Fibroblast of the aortic adventitia (primary cell): ENCODE measurements around the gene LCLAT1. TPM values are rescaled to one million over a fixed set of nuclear protein-coding genes. Genes with fewer than 3 reads are reported as not detected.

Experiments
- DNase-seq: peaks from one replicate; pipeline ENCODE4 v3.0.0-alpha.2; 2010; ENCODE audit warnings: low read depth
- H3K4me3 ChIP-seq: 2 replicates; pipeline ENCODE4 v1.5.1; 2011; ENCODE audit warnings: low read depth, mild to moderate bottlenecking, control low read depth, low read length, moderate library complexity
- CTCF ChIP-seq: IDR thresholded peaks from 2 replicates; pipeline ENCODE4 v1.5.1; 2011; ENCODE audit warnings: mild to moderate bottlenecking, low read length, control low read depth, inconsistent platforms; ENCODE audit not compliant: insufficient read depth
- total RNA-seq: library from RNA; depleted of rRNA; stranded (reverse); fragments of >200 nt; gene quantifications from 2 replicates; pipeline ENCODE4 v1.2.3, GENCODE V29; 2012; ENCODE audit warnings: low replicate concordance

The LCLAT1 gene
- total RNA-seq, 1 donor: 21.5 TPM

- no peak overlapping the region for H3K4me3 ChIP-seq
- no peak for DNase-seq
Observed at GRCh38 chr2:30684516-30684915, 237.5 kb downstream of the LCLAT1 start.

GRCh38 chr2:30684996-30685395 lies 237.9 kb downstream of the LCLAT1 start:
- H3K4me3 ChIP-seq: no peak overlapping the region
- TF ChIP-seq CTCF: no peak
- no peak for DNase-seq

More at GRCh38 chr2:30684516-30684915, 237.5 kb downstream of the LCLAT1 start:
- no peak for TF ChIP-seq CTCF

- no peak for TF ChIP-seq CTCF
- H3K4me3 ChIP-seq: no peak overlapping the region
- DNase-seq: no peak
Observed at GRCh38 chr2:30686000-30686399, 239.0 kb downstream of the LCLAT1 start.

GRCh38 chr2:30686669-30687068 lies 239.6 kb downstream of the LCLAT1 start:
- no peak for TF ChIP-seq CTCF
- no peak overlapping the region for H3K4me3 ChIP-seq
- no peak for DNase-seq

GRCh38 chr2:30688956-30689401 lies 241.9 kb downstream of the LCLAT1 start:
- no peak for DNase-seq
- no peak overlapping the region for H3K4me3 ChIP-seq

GRCh38 chr2:30689496-30690125 lies 242.6 kb downstream of the LCLAT1 start:
- DNase-seq: no peak
- no peak for TF ChIP-seq CTCF
- H3K4me3 ChIP-seq: no peak overlapping the region

More at GRCh38 chr2:30688956-30689401, 241.9 kb downstream of the LCLAT1 start:
- TF ChIP-seq CTCF: no peak

- TF ChIP-seq CTCF: no peak
- no peak for DNase-seq
- H3K4me3 ChIP-seq: no peak overlapping the region
Observed at GRCh38 chr2:30690126-30690561, 243.1 kb downstream of the LCLAT1 start.
